KG1 (cell line): ENCODE data around the gene HECTD2.
"Not testable (repeated sequence)": the region's sequence is repeated elsewhere in the genome, so short reads cannot be mapped to it uniquely, and the experiment has no call there.

Experiments used
- DNase-seq: peaks from one replicate; lab custom pipeline; 2025; lab: John Stamatoyannopoulos, UW

Gene HECTD2

GRCh38 chr10:91474009-91474408 is 63.9 kb downstream of the HECTD2 start:
- DNase-seq = no peak

- no peak for DNase-seq
Observed at GRCh38 chr10:91477236-91477635, 67.1 kb downstream of the HECTD2 start.

- DNase-seq = no peak
Observed at GRCh38 chr10:91479583-91479982, 69.4 kb downstream of the HECTD2 start.

GRCh38 chr10:91487911-91488582 is 77.9 kb downstream of the HECTD2 start:
- DNase-seq = no peak

GRCh38 chr10:91493313-91493712 is 83.2 kb downstream of the HECTD2 start:
- no peak for DNase-seq

GRCh38 chr10:91495402-91495801 is 85.3 kb downstream of the HECTD2 start:
- no peak for DNase-seq

- DNase-seq = no peak
Observed at GRCh38 chr10:91496016-91496415, 85.9 kb downstream of the HECTD2 start.

GRCh38 chr10:91511549-91512330 is 101.6 kb downstream of the HECTD2 start:
- no peak for DNase-seq

- DNase-seq = no peak
Observed at GRCh38 chr10:91512458-91512857, 102.3 kb downstream of the HECTD2 start.

- DNase-seq = no peak
Observed at GRCh38 chr10:91513598-91514424, 103.7 kb downstream of the HECTD2 start.

GRCh38 chr10:91514787-91515186 is 104.6 kb downstream of the HECTD2 start:
- DNase-seq = no peak

- no peak for DNase-seq
Observed at GRCh38 chr10:91517394-91517793, 107.2 kb downstream of the HECTD2 start.

GRCh38 chr10:91519899-91520514 is 109.9 kb downstream of the HECTD2 start:
- DNase-seq = no peak

- DNase-seq = no peak
Observed at GRCh38 chr10:91520661-91521060, 110.5 kb downstream of the HECTD2 start.

- DNase-seq = no peak
Observed at GRCh38 chr10:91521439-91521838, 111.3 kb downstream of the HECTD2 start.

- no peak for DNase-seq
Observed at GRCh38 chr10:91525896-91526712, 116.0 kb downstream of the HECTD2 start.

GRCh38 chr10:91528080-91528479 is 117.9 kb downstream of the HECTD2 start:
- no peak for DNase-seq

GRCh38 chr10:91528768-91529167 is 118.6 kb downstream of the HECTD2 start:
- DNase-seq = no peak

GRCh38 chr10:91534789-91535188 is 124.6 kb downstream of the HECTD2 start:
- not testable (repeated sequence) for DNase-seq

GRCh38 chr10:91536111-91536510 is 126.0 kb downstream of the HECTD2 start:
- no peak for DNase-seq

- DNase-seq = no peak
Observed at GRCh38 chr10:91536733-91537132, 126.6 kb downstream of the HECTD2 start.
